Activated T-cell treated with anti-CD3 and anti-CD28 coated beads, Interleukin-2, amount 50 U/mL, for 24 hours (primary cell): ENCODE results near the gene ZNF398.

ENCODE experiments used
- DNase-seq: peaks from one replicate; pipeline ENCODE4 v3.0.0-alpha.2; 2020
- H3K27ac Mint-ChIP-seq: 2 replicates; pipeline ENCODE4 v1.8.0; 2020; ENCODE audit warnings: mild to moderate bottlenecking, mixed read lengths
- H3K27me3 Mint-ChIP-seq: 2 replicates; pipeline ENCODE4 v1.8.0; 2020; ENCODE audit warnings: mixed read lengths
- H3K36me3 Mint-ChIP-seq: 2 replicates; pipeline ENCODE4 v1.8.0; 2020; ENCODE audit warnings: low read depth, mixed read lengths
- H3K4me1 Mint-ChIP-seq: 2 replicates; pipeline ENCODE4 v1.8.0; 2020; ENCODE audit warnings: low read depth, mixed read lengths
- H3K4me3 Mint-ChIP-seq: 2 replicates; pipeline ENCODE4 v1.8.0; 2020; ENCODE audit warnings: mild to moderate bottlenecking, moderate library complexity, mixed read lengths
- H3K9me3 Mint-ChIP-seq: 2 replicates; pipeline ENCODE4 v1.8.0; 2020; ENCODE audit warnings: mixed read lengths

Gene ZNF398, protein sequence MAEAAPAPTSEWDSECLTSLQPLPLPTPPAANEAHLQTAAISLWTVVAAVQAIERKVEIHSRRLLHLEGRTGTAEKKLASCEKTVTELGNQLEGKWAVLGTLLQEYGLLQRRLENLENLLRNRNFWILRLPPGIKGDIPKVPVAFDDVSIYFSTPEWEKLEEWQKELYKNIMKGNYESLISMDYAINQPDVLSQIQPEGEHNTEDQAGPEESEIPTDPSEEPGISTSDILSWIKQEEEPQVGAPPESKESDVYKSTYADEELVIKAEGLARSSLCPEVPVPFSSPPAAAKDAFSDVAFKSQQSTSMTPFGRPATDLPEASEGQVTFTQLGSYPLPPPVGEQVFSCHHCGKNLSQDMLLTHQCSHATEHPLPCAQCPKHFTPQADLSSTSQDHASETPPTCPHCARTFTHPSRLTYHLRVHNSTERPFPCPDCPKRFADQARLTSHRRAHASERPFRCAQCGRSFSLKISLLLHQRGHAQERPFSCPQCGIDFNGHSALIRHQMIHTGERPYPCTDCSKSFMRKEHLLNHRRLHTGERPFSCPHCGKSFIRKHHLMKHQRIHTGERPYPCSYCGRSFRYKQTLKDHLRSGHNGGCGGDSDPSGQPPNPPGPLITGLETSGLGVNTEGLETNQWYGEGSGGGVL

DNA sequence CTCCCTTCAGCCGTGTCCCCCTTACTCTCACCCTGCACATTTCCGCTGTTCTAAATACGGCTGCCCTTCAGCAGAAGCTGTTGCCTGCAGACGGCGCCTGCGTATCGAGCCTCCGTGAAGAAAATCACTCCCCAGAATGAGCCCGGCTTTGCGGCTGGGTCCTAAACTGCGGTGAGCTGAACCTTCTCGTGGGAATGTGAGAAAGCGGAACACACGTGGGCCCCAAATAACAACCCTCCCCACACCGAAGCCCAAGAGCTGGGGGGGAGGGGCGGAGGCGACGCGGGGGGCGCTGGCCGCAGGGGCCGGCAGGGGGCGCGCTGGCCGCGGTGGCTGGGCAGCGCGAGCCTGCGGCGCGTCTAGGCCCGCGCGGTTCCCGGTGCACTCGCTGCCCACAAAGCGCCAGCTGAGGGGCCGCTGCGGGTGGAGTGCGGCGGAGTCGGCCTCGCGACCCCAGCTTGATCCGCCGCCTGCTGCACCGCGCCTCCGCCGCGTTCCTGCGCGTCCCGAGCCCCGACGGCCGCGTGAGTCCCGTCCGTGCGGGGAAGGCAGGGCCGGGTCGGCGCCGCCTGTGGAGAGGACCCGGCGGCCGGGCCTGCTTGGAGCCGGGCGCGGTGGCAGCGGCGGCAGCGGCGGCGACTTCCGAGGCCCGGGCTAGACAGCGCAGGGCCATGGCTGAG is at the start of gene ZNF398:
TSS of gene ZNF398 (plus strand) at position 382 of the 680 bp plus-strand sequence. CDS start at position 672, 290 bp downstream.
- DNase-seq, result peak; percentile 90
- Mint-ChIP-seq H3K9me3 (no peaks in the 10 kb centered on the region), H3K4me3 (peak within 1 kb of the TSS; percentile 95), H3K4me1 (peaks cover 38% of the 10 kb centered on the region), H3K27ac (peak within 1 kb of the TSS; percentile 97), H3K36me3 (peaks cover 37% of the 10 kb centered on the region), H3K27me3 (no peaks in the 10 kb centered on the region)

DNA sequence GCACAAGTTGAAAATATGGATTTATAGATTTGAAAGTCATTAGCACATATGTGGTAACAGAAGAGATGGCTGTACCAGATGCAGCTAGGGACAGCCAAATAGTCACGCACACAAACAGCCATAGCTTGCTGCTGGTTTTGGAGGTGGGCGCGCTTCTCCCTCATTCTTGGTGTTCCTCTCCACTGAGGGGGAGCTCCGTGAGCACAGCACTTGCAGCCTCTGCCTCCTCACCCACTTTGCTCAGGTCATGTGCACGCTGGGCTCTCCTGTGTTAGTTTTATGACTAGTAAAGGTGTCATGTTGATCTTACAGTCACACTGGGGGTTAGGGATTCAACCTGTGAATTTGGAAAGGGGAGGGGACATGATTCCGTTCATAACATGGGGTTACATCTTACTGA is 48.2 kb upstream of the ZNF398 start:
- H3K9me3 Mint-ChIP-seq, result no peaks in the 10 kb centered on the region
- H3K4me3 Mint-ChIP-seq, result no peak overlapping the region
- no peaks in the 10 kb centered on the region for H3K27me3 Mint-ChIP-seq
- DNase-seq, result no peak
- H3K4me1 Mint-ChIP-seq, result peaks cover 2% of the 10 kb centered on the region
- no peaks in the 10 kb centered on the region for H3K36me3 Mint-ChIP-seq
- no peak overlapping the region for H3K27ac Mint-ChIP-seq

DNA sequence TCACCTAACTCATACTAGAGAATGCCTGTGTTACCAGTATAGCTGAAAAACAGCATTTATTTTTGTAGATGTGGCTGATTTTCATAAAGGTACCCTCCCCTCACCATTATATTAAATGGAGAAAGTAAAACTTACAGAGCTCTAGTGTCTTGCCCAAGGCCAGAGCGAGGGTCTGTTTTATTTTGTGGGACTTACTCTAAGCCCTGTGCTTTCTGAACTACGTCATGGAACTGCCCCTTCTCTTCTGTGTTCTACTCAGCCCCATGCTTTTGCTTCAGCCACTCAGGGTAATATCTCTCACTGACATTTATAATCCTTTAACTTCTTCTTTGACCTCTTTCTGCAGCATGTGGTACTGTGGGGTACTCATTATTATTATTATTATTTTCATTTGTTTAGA is 46.4 kb upstream of the ZNF398 start:
- H3K27ac Mint-ChIP-seq, result no peak overlapping the region
- H3K27me3 Mint-ChIP-seq, result no peaks in the 10 kb centered on the region
- H3K36me3 Mint-ChIP-seq, result no peaks in the 10 kb centered on the region
- no peak for DNase-seq
- no peak overlapping the region for H3K4me3 Mint-ChIP-seq
- peaks cover 2% of the 10 kb centered on the region for H3K4me1 Mint-ChIP-seq
- H3K9me3 Mint-ChIP-seq, result no peaks in the 10 kb centered on the region

DNA sequence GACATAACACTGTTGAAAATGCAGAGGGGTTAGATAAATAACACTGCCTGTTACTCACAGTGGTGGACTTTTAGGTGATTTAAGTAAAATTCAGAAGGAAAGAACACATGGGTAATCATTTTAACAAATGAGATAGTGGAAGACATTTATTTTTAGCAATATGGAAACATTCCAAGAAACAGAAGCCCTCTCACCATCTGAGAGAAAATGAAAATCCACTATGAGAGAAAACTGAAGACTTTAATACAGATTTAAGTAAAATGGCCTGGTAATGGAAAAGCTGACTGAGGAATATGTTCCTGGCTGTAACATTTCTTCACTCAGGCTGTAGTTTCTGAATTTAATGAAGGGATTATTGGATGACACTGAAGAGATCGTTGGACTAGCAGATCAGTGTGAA is 44.6 kb upstream of the ZNF398 start:
- Mint-ChIP-seq H3K27me3 (no peaks in the 10 kb centered on the region), H3K9me3 (no peaks in the 10 kb centered on the region), H3K27ac (no peak overlapping the region), H3K4me1 (peaks cover 2% of the 10 kb centered on the region), H3K36me3 (no peaks in the 10 kb centered on the region), H3K4me3 (no peak overlapping the region)
- no peak for DNase-seq

DNA sequence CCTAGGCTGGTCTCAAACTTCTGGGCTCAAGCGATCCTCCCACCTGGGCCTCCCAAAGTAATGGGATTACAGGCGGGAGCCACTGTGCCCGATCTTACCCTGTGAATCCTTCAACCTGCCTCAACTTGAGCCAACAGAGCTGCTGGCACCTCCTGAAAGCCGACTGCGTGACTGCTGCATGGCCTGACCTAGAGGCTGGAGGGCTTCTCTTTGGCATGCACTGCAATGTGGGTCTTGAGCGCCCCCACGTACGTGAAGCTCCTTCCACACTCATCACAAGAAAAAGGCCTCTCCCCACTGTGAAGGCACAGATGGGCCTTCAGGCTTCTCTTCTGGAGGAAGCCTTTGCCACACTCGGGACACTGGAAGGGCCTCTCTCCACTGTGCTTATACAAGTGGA is 43.8 kb upstream of the ZNF398 start:
- Mint-ChIP-seq H3K4me3 (no peak overlapping the region), H3K9me3 (no peaks in the 10 kb centered on the region), H3K4me1 (peaks cover 2% of the 10 kb centered on the region), H3K36me3 (no peaks in the 10 kb centered on the region), H3K27me3 (no peaks in the 10 kb centered on the region), H3K27ac (no peak overlapping the region)
- DNase-seq, result no peak

DNA sequence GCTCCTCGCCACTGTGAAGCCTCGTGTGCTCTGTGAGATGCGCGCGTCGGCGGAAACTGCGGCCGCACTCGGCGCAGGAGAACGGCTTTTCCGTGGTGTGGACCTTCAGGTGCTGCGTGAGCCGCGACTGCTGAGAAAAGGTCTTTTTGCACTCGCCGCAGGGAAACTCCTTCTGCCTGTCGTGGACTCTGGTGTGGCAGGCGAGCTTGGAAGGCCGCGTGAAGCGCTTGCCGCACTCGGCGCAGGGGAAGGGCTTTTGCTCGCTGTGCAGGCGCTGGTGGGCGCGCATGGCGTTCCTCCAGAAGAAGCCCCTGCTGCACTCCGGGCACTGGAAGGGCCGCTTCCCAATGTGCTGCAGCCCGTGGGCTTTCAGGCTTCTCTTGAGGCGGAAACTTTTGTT is 43.0 kb upstream of the ZNF398 start:
- Mint-ChIP-seq H3K4me1 (peaks cover 2% of the 10 kb centered on the region), H3K27ac (no peak overlapping the region), H3K4me3 (no peak overlapping the region), H3K36me3 (no peaks in the 10 kb centered on the region), H3K9me3 (no peaks in the 10 kb centered on the region), H3K27me3 (no peaks in the 10 kb centered on the region)
- no peak for DNase-seq

DNA sequence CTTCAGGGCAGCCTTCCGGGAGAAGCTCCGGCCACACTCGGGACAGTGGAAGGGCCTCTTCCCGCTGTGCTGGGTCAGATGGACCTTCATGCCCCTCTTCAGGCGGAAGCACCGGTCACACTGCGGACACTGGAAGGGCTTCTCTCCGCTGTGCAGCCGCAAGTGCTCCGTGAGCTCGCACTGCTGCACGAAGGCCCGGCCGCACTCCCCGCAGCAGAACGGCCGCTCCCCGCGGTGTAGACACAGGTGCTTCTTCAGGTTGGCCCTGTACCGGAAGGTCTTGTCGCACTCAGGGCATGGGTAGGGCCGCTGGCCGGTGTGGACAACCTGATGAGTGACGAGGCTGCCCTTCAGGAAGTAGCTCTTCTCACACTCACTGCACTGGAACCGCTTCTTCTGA is 42.5 kb upstream of the ZNF398 start:
- Mint-ChIP-seq H3K9me3 (no peaks in the 10 kb centered on the region), H3K27me3 (no peaks in the 10 kb centered on the region), H3K36me3 (no peaks in the 10 kb centered on the region), H3K4me1 (peaks cover 2% of the 10 kb centered on the region), H3K27ac (no peak overlapping the region), H3K4me3 (no peak overlapping the region)
- DNase-seq, result no peak

DNA sequence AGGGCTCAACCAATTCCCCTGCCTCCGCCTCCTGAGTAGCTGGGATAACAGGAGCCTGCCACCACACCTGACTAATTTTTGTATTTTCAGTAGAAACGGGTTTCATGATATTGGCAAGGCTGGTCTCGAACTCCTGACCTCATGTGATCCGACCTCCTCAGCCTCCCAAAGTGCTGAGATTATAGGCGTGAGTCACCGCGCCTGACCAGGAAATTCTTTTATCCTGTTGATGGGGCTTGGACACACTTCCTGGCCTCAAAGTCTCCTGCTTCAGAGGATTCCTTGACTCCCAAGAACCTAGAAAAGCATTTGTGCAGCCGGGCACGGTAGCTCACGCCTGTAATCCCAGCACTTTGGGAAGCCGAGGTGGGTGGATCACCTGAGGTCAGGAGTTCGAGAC is 37.3 kb upstream of the ZNF398 start:
- Mint-ChIP-seq H3K4me1 (no peaks in the 10 kb centered on the region), H3K4me3 (no peak overlapping the region), H3K27me3 (no peaks in the 10 kb centered on the region), H3K36me3 (no peaks in the 10 kb centered on the region), H3K27ac (no peak overlapping the region), H3K9me3 (no peaks in the 10 kb centered on the region)
- DNase-seq, result no peak

DNA sequence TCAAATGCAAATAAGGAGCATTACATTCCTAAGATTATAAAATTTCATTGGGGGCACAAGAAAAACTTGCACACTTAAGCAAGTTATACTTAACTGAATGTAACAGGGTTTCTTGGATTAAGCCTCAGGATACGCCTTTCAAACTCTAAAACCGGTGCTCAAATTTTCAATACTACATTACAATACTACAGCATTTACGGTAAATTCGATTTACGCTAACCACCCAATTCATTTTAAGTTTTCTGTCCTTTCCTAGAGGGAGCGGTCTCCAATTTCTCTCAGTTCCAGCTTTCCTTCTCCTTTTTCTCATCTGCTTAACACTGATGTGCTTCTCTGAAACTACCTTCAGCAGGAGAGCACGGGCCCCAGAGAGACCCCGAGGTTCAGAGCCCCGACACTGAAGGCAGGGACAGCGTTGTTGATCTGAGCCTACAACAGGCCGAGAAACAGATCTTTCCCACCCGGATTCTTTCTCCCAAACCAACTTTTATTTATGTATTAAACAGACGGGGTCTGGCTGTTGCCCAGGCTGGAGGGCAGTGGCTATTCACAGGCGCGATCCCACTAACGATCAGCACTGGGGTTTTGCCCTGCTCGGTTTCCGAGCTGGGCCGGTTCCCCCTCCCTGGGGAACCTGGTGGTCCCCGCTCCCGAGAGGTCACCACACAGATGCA is 21.9 kb upstream of the ZNF398 start:
- Mint-ChIP-seq H3K27ac (peak overlapping the region; percentile 100), H3K27me3 (no peaks in the 10 kb centered on the region), H3K4me1 (peaks cover 24% of the 10 kb centered on the region), H3K9me3 (no peaks in the 10 kb centered on the region), H3K36me3 (peaks cover 48% of the 10 kb centered on the region), H3K4me3 (peak overlapping the region; percentile 93)
- no peak for DNase-seq

DNA sequence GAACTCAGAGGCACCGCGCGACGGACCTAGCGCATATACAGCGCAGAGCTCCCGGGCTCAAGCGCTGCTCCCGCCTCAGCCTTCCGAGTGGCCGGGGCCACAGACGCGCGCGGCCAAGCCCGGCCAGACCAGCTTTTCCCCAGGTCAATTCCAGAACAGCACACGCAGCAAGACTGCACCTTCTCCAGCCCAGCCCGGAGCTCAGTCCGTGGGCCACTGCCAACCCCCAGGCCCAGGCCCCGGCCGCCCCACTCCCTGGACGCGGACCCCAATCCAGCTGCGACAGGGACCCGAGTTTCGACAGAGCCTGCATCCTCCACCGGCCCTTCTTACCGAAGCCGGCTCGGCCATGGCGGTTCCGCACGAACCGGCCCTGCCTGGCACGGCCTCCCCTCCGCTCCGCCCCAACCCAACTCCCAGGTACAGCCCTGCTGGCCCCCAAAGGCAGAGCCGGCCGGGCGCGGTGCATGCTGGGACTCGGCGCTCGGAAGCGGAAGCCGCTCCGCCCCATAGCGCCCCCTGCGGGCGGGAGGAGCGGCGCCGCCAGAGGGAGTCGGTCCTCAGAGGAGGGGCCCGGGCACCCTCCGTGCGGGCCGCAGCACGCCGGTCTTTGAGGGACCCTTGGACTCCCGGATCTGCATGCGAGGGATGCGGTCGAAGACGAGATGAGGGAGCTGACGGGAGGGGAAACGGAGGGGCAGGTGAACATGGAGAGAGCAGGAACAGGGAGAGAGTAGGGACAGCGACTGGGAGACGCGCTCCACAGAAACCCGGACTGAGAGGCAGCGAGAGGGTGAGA is 21.2 kb upstream of the ZNF398 start, which contains the start of gene ZNF425:
TSS of gene ZNF425 (minus strand) at position 462 of the 799 bp plus-strand sequence. CDS start at position 351, 111 bp downstream.
- peak; percentile 98 for DNase-seq
- Mint-ChIP-seq H3K36me3 (peaks cover 55% of the 10 kb centered on the region), H3K27ac (peak within 1 kb of the TSS; percentile 100), H3K27me3 (no peaks in the 10 kb centered on the region), H3K4me3 (peak within 1 kb of the TSS; percentile 93), H3K9me3 (peaks cover 7% of the 10 kb centered on the region), H3K4me1 (peaks cover 24% of the 10 kb centered on the region)

DNA sequence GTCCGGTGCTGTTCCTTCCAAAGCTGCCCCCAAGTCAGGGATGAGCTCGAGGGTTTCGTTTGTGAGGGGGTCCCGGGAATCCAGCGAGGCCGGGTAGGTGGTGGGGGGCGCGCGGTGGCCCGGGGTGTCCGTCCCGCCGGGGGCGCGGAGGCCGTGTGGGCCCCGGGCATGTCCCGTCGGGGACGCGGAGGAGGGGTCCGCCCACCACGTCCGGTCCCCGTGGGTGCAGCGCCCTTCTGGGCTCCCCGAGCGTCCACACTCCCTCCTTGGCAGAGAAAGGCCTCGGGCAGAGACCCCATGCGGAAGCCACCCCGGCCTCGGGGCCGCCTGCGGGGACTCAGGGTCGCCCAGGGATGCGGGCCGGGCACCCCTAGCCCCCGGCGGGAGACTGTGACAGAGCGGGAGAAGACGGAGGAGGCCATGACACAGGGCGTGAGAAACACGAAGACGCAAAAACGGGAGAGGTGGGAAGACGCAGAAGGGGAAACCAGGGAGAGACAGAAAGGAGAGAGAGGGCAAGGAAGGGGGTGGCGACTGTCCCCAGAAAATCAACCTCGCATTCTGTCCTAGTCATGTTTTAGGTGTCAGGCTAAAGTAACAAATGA is 20.5 kb upstream of the ZNF398 start:
- Mint-ChIP-seq H3K4me1 (peaks cover 24% of the 10 kb centered on the region), H3K4me3 (peak overlapping the region; percentile 93), H3K27me3 (no peaks in the 10 kb centered on the region), H3K36me3 (peaks cover 62% of the 10 kb centered on the region), H3K9me3 (peaks cover 9% of the 10 kb centered on the region), H3K27ac (peak overlapping the region; percentile 100)
- DNase-seq, result peak; percentile 87

DNA sequence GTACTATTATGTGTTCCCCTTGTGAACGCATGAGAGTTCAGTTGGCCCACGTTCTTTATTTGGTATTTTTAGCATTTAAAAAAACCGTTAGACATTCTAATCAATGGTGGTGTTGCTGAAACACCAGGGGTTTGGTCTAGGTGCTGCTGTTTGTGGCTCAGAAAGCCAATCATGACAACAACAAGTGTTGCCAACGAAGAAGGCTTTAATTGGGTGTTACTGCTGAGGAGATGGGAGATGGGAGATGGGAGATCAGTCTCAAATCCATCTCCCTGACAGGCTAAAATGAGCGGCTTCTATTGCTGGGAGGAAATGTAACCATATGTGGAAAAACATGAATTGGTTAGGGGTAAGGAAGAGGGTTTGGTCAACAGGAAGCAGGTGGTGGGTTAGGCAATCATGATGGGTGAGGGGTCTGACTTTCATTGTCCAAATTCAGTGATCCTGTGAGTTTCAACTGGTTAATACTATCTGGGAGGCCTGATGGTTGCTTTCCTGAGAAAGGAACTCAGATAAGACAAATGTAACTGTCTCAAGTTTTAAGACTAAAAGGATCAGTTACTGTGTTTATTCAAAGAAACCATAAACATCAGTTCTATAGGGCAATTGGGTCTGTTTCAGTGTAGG is 16.6 kb upstream of the ZNF398 start:
- H3K27ac Mint-ChIP-seq, result no peak overlapping the region
- no peak overlapping the region for H3K4me3 Mint-ChIP-seq

DNA sequence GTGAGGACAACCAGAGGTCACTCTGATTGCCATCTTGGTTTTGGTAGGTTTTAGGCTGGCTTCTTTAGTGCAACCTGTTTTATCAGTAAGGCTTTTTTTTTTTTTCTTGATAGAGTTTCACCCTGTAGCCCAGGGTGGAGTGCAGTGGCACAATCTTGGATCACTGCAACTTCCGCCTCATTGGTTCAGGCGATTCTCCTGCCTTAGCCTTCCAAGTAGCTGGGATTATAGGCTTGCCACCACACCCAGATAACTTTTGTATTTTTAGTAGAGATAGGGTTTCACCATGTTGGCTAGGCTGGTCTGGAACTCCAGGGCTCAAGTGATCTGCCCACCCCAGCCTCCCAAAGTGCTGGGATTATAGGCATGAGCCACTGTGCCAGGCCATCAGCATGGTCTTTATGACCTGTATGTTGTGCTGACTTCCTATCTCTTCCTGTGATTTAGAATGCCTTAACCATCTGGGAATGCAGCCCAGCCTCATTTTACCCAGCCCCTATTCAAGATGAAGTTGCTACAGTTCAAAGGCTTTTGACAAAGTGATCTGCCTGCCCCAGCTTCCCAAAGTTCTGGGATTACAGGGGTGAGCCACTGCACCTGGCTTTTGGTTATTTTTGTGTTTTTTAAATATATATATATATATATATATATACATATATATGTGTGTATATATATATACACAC is 14.1 kb upstream of the ZNF398 start:
- Mint-ChIP-seq H3K4me1 (peaks cover 3% of the 10 kb centered on the region), H3K4me3 (no peak overlapping the region), H3K27ac (no peak overlapping the region), H3K9me3 (peaks cover 9% of the 10 kb centered on the region), H3K27me3 (no peaks in the 10 kb centered on the region), H3K36me3 (peaks cover 64% of the 10 kb centered on the region)
- no peak for DNase-seq

More for the DNA sequence above, 16.6 kb upstream of the ZNF398 start:
- no peaks in the 10 kb centered on the region for H3K27me3 Mint-ChIP-seq
- peaks cover 77% of the 10 kb centered on the region for H3K36me3 Mint-ChIP-seq
- H3K9me3 Mint-ChIP-seq, result peaks cover 9% of the 10 kb centered on the region
- peaks cover 13% of the 10 kb centered on the region for H3K4me1 Mint-ChIP-seq
- DNase-seq, result no peak
